GM23248 (cell line): ENCODE results near the gene AP3S1.

Source experiments
- EZH2 ChIP-seq: fragments of 200-600 bp; sonication (generic); IDR thresholded peaks from 2 replicates; pipeline ENCODE4 v1.6.1; 2018; ENCODE audit warnings: antibody characterized with exemption, mild to moderate bottlenecking; ENCODE audit not compliant: insufficient read depth, poor library complexity, severe bottlenecking
- EZH2phosphoT487 ChIP-seq: fragments of 200-600 bp; sonication (generic); IDR thresholded peaks from 2 replicates; pipeline ENCODE4 v1.6.1; 2018; ENCODE audit warnings: antibody characterized with exemption, moderate library complexity, mild to moderate bottlenecking, low read depth; ENCODE audit not compliant: insufficient read depth

GRCh38 chr5:115796656-115797055 is 45.1 kb upstream of the AP3S1 start:
- TF ChIP-seq EZH2 (no peak), EZH2phosphoT487 (no peak)
